WERI-Rb-1 (cell line): ENCODE data around the gene INSR.

ENCODE experiments used
- DNase-seq: peaks from one replicate; pipeline ENCODE4 v3.0.0-alpha.2; 2020
- H3K27ac ChIP-seq: fragments of 250-450 bp; sonication (Bioruptor Pico); 2 replicates; pipeline ENCODE4 v1.5.1; 2020; ENCODE audit warnings: mild to moderate bottlenecking, moderate library complexity
- H3K27me3 ChIP-seq: fragments of 250-450 bp; sonication (Bioruptor Pico); 2 replicates; pipeline ENCODE4 v1.5.1; 2021; ENCODE audit warnings: mild to moderate bottlenecking, low read depth, moderate library complexity; ENCODE audit not compliant: insufficient read depth, severe bottlenecking
- H3K36me3 ChIP-seq: fragments of 250-450 bp; sonication (Bioruptor Pico); 2 replicates; pipeline ENCODE4 v1.5.1; 2020; ENCODE audit warnings: mild to moderate bottlenecking, moderate library complexity
- H3K4me3 ChIP-seq: 2 replicates; pipeline ENCODE4 v1.5.1; 2011; ENCODE audit warnings: low read depth, mild to moderate bottlenecking, control low read depth, low read length
- H3K9me3 ChIP-seq: fragments of 250-450 bp; sonication (Bioruptor Pico); 2 replicates; pipeline ENCODE4 v1.5.1; 2021; ENCODE audit warnings: mild to moderate bottlenecking, moderate library complexity; ENCODE audit not compliant: severe bottlenecking
- CTCF ChIP-seq: IDR thresholded peaks from 2 replicates; pipeline ENCODE4 v1.5.1; 2011; ENCODE audit warnings: low read depth, mild to moderate bottlenecking, control low read depth, inconsistent platforms, low read length

Gene INSR

GRCh38 chr19:7176792-7177191 is 117.4 kb downstream of the INSR start:
- Histone ChIP-seq H3K36me3 (peaks cover 7% of the 10 kb centered on the region), H3K27me3 (no peaks in the 10 kb centered on the region), H3K27ac (no peak overlapping the region), H3K9me3 (no peaks in the 10 kb centered on the region), H3K4me3 (no peak overlapping the region)
- no peak for TF ChIP-seq CTCF
- DNase-seq = no peak

GRCh38 chr19:7172794-7173193 is 121.4 kb downstream of the INSR start:
- Histone ChIP-seq H3K27me3 (no peaks in the 10 kb centered on the region), H3K9me3 (no peaks in the 10 kb centered on the region), H3K36me3 (peaks cover 28% of the 10 kb centered on the region), H3K27ac (no peak overlapping the region), H3K4me3 (no peak overlapping the region)
- DNase-seq = no peak
- TF ChIP-seq CTCF = no peak

GRCh38 chr19:7170983-7171382 is 123.2 kb downstream of the INSR start:
- TF ChIP-seq CTCF = no peak
- Histone ChIP-seq H3K36me3 (peaks cover 35% of the 10 kb centered on the region), H3K9me3 (no peaks in the 10 kb centered on the region), H3K27me3 (no peaks in the 10 kb centered on the region), H3K4me3 (no peak overlapping the region), H3K27ac (no peak overlapping the region)
- DNase-seq = no peak

GRCh38 chr19:7168941-7169340 is 125.3 kb downstream of the INSR start:
- Histone ChIP-seq H3K27me3 (no peaks in the 10 kb centered on the region), H3K36me3 (peaks cover 35% of the 10 kb centered on the region), H3K4me3 (no peak overlapping the region), H3K9me3 (no peaks in the 10 kb centered on the region), H3K27ac (no peak overlapping the region)
- no peak for TF ChIP-seq CTCF
- DNase-seq = no peak

- no peak for DNase-seq
- no peak for TF ChIP-seq CTCF
- Histone ChIP-seq H3K9me3 (no peaks in the 10 kb centered on the region), H3K27ac (no peak overlapping the region), H3K4me3 (no peak overlapping the region), H3K27me3 (no peaks in the 10 kb centered on the region), H3K36me3 (peaks cover 18% of the 10 kb centered on the region)
Observed at GRCh38 chr19:7161292-7161691, 132.9 kb downstream of the INSR start.

- peaks cover 18% of the 10 kb centered on the region for H3K36me3 ChIP-seq
- no peak overlapping the region for H3K4me3 ChIP-seq
- H3K9me3 ChIP-seq = no peaks in the 10 kb centered on the region
- TF ChIP-seq CTCF = no peak
- H3K27me3 ChIP-seq = no peaks in the 10 kb centered on the region
- H3K27ac ChIP-seq = no peak overlapping the region
- DNase-seq = no peak
Observed at GRCh38 chr19:7159105-7159933, 134.9 kb downstream of the INSR start.
